Omental fat pad (tissue), 4 donors: ENCODE data around the gene NFE2L3. TPM values are rescaled to one million over a fixed set of nuclear protein-coding genes. Genes with fewer than 3 reads are reported as not detected.

ENCODE experiments used
- ATAC-seq: fragments of 150-250 bp; one replicate; pipeline ENCODE4 v1.9.1; 2016; ENCODE audit warnings: mild to moderate bottlenecking, moderate library complexity; ENCODE audit not compliant: low FRiP score
- DNase-seq: peaks from one replicate; pipeline ENCODE4 v3.0.0-alpha.2; 2019; ENCODE audit warnings: low spot score
- total RNA-seq, 4 donors: library from RNA; depleted of rRNA; stranded (reverse); fragments of >200 nt; gene quantifications; one replicate each; pipeline ENCODE4 v1.1.0, GENCODE V29; 2016
- TF ChIP-seq, protein P1 (sequence below), 3 donors: fragments of 450-650 bp; IDR thresholded peaks; one replicate each; pipeline ENCODE4 v1.5.1; 2016 to 2017; ENCODE audit warnings: antibody characterized with exemption in 3 of 3, mild to moderate bottlenecking in 3 of 3, moderate library complexity in 2 of 3

NFE2L3 gene, protein sequence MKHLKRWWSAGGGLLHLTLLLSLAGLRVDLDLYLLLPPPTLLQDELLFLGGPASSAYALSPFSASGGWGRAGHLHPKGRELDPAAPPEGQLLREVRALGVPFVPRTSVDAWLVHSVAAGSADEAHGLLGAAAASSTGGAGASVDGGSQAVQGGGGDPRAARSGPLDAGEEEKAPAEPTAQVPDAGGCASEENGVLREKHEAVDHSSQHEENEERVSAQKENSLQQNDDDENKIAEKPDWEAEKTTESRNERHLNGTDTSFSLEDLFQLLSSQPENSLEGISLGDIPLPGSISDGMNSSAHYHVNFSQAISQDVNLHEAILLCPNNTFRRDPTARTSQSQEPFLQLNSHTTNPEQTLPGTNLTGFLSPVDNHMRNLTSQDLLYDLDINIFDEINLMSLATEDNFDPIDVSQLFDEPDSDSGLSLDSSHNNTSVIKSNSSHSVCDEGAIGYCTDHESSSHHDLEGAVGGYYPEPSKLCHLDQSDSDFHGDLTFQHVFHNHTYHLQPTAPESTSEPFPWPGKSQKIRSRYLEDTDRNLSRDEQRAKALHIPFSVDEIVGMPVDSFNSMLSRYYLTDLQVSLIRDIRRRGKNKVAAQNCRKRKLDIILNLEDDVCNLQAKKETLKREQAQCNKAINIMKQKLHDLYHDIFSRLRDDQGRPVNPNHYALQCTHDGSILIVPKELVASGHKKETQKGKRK
- total RNA-seq, result 10 to 100 TPM in 1 of 4 donors, 1 to 10 TPM in 3; 3.9 to 12.1 (median 5.3) TPM

DNA sequence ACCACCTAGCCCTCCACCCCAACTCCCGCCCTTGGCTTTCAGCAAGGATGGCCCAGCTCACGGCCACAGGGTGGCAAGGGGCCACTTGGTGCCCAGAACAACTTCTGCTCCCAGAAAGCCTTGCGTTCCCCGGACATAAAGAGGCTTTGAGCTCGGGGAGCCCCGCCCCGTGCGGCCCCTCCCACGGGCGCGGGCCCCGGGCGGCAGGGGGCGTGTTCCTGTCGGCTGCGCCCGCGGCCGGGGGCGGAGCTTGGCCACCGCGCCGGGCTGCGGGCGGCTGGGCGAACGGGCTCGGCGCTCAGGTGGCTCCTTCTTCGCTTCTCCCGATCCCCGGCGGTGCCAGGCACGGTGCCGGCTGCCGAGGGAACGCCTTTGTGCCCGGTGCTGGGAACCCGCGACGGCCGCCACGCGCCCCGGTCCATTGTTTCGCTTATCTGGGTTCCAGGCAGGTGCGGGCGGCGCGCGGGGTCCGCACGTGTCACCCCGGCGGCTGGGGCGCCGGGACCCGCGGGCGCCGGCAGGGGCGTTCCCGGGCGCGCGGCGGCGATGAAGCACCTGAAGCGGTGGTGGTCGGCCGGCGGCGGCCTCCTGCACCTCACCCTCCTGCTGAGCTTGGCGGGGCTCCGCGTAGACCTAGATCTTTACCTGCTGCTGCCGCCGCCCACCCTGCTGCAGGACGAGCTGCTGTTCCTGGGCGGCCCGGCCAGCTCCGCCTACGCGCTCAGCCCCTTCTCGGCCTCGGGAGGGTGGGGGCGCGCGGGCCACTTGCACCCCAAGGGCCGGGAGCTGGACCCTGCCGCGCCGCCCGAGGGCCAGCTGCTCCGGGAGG lies at the start of gene NFE2L3:
NFE2L3 (plus strand) TSS at position 246 of the 829 bp plus-strand sequence; CDS start at position 547, 301 bp downstream.
- ATAC-seq, result peak; percentile 79
- TF ChIP-seq, protein P1, sequence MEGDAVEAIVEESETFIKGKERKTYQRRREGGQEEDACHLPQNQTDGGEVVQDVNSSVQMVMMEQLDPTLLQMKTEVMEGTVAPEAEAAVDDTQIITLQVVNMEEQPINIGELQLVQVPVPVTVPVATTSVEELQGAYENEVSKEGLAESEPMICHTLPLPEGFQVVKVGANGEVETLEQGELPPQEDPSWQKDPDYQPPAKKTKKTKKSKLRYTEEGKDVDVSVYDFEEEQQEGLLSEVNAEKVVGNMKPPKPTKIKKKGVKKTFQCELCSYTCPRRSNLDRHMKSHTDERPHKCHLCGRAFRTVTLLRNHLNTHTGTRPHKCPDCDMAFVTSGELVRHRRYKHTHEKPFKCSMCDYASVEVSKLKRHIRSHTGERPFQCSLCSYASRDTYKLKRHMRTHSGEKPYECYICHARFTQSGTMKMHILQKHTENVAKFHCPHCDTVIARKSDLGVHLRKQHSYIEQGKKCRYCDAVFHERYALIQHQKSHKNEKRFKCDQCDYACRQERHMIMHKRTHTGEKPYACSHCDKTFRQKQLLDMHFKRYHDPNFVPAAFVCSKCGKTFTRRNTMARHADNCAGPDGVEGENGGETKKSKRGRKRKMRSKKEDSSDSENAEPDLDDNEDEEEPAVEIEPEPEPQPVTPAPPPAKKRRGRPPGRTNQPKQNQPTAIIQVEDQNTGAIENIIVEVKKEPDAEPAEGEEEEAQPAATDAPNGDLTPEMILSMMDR (IDR thresholded peaks at IDR 0.05), result no peak
- DNase-seq, result no peak

DNA sequence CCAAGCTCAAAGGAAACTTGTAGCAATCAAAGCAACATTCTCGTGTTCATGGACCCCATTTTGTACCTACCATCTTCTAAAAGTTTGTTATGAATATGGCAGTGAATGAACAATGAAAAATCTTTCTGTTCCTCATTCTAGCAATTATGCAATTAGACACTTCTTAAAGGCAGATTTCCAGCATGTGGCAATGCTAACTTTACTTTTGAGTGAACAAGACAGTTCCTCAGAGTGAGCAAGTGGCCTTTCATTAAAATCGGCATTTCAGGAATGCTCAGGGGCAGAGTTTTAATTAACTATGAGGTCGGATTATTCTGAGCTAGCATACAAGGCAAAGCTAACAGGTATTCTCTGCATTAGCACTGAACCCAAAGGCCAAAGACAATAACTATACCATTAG lies 48.4 kb upstream of the NFE2L3 start:
- ATAC-seq (no peak), DNase-seq (no peak)
- TF ChIP-seq, protein P1 (IDR thresholded peaks at IDR 0.05), result no peak

DNA sequence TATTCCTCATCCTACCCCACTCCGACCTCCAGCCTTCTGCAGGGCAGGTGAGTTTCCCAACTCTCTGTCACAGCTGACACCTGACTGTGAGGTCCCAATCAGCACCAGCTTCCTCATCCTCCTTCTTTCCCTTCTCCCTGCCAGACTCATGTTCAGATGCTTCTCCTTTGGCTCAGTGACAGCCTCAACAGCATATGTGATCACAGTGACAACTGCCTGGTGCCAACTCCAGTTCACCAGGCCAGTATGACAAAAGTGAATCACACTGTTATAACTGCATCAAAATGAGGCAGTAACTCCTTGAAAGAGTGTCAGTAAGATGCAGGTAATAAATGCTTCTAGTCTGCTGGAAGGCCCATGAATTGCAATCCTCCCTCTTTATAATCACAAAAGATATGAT lies 46.8 kb upstream of the NFE2L3 start:
- no peak for ATAC-seq
- DNase-seq, result no peak
- TF ChIP-seq, protein P1 (IDR thresholded peaks at IDR 0.05), result no peak

DNA sequence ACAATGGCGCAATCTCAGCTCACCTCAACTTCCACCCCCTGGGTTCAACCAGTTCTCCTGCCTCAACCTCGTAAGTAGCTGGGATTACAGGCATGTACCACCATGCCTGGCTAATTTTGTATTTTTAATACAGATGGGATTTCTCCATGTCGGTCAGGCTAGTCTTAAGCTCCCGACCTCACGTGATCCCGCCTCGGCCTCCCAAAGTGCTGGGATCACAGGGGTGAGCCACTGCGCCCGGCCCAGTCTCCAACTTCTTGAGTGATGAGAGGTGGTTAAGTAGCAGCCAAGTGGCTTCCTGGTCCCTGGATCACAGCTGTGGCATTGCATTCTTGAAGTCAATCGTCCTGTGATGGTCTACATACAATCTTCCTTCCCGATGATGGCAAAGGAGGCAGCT lies 46.1 kb upstream of the NFE2L3 start:
- TF ChIP-seq, protein P1 (IDR thresholded peaks at IDR 0.05), result no peak
- DNase-seq, result no peak
- no peak for ATAC-seq

DNA sequence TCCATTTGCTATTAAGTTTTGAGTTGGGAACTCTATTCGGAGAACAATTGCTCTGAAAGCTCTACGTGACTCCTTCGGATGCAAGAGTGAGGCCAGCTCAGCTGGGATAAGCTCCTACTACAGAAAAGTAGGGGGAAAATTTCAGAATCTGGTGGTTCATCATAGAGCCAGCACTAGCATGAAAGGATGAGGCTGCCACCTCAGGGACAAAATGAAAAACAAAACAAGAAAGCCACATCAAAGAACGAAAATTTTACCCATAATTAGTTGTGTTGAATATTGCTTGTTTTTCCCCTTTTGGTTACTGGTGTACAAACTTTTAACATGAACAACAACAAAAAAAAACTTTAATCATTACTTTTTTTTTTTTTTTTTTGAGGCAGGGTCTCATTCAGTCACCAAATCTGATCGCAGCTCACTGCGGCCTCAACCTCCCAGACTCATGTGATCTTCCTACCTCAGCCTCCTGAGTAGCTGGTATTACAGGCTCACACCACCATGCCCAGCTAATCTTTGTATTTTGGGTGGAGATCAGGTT lies 39.7 kb upstream of the NFE2L3 start:
- TF ChIP-seq, protein P1 (IDR thresholded peaks at IDR 0.05), result no peak
- DNase-seq (no peak), ATAC-seq (no peak)

DNA sequence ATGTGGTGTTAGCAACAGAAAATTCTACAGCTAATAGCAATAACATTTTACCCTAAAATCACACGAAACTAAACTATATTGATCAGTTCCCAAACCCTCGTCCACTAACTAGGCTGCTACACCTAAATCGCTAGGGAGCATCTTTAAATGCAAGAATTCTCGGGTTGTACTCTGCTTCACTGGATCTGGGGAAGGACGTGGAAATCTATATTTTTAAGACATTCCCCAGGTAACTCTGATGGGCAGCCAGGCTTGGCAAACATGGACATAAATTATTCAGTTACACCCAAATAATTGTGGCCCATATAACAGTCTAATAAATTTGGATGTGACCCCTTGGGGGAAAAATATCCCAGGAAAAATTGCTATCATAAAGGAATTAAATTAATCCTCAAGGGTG lies 36.3 kb upstream of the NFE2L3 start:
- no peak for ATAC-seq
- no peak for DNase-seq
- TF ChIP-seq, protein P1 (IDR thresholded peaks at IDR 0.05), result no peak
